ENCODE measurements around the gene KRTAP13-2. TPM values are rescaled to one million over a fixed set of nuclear protein-coding genes. Genes with fewer than 3 reads are reported as not detected.

KRTAP13-2 gene
- total RNA-seq, 1 experiment from 2014 or later = not detected

DNA sequence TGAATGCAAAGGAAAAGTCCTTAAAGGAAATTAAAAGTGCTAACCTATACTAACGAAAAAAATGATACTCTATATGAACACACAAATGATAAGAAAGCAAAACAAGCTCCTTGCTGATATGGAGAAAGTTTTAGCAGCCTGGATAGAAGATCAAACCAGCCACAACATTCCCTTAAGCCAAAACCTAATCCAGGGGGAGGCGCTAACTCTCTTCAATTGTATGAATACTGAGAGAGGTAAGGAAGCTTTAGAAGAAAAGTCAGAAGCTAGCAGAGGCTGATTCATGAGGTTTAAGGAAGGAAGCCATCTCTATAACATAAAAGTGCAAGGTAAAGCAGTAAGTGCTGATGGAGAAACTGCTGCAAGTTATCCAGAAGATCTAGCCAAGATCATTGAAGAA, 27.1 kb downstream of the KRTAP13-2 start:
- H3K27me3 Mint-ChIP-seq (ENCODE audit: low read depth) = no peaks in the 10 kb centered on the region
- peaks cover 14% of the 10 kb centered on the region for H3K4me1 Mint-ChIP-seq
- peaks cover 17% of the 10 kb centered on the region for H3K9me3 Mint-ChIP-seq
- H3K4me3 Mint-ChIP-seq = no peak overlapping the region
- no peaks in the 10 kb centered on the region for H3K36me3 Mint-ChIP-seq
- H3K27ac Mint-ChIP-seq = no peak overlapping the region
- no peak for TF ChIP-seq NR2C2 (CRISPR knock-in tag; IDR thresholded peaks at IDR 0.05)
- TF ChIP-seq, protein P1, sequence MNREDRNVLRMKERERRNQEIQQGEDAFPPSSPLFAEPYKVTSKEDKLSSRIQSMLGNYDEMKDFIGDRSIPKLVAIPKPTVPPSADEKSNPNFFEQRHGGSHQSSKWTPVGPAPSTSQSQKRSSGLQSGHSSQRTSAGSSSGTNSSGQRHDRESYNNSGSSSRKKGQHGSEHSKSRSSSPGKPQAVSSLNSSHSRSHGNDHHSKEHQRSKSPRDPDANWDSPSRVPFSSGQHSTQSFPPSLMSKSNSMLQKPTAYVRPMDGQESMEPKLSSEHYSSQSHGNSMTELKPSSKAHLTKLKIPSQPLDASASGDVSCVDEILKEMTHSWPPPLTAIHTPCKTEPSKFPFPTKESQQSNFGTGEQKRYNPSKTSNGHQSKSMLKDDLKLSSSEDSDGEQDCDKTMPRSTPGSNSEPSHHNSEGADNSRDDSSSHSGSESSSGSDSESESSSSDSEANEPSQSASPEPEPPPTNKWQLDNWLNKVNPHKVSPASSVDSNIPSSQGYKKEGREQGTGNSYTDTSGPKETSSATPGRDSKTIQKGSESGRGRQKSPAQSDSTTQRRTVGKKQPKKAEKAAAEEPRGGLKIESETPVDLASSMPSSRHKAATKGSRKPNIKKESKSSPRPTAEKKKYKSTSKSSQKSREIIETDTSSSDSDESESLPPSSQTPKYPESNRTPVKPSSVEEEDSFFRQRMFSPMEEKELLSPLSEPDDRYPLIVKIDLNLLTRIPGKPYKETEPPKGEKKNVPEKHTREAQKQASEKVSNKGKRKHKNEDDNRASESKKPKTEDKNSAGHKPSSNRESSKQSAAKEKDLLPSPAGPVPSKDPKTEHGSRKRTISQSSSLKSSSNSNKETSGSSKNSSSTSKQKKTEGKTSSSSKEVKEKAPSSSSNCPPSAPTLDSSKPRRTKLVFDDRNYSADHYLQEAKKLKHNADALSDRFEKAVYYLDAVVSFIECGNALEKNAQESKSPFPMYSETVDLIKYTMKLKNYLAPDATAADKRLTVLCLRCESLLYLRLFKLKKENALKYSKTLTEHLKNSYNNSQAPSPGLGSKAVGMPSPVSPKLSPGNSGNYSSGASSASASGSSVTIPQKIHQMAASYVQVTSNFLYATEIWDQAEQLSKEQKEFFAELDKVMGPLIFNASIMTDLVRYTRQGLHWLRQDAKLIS (CRISPR knock-in tag; IDR thresholded peaks at IDR 0.05; ENCODE audit: borderline replicate concordance) = no peak
- no peak for TF ChIP-seq CREM (CRISPR knock-in tag; IDR thresholded peaks at IDR 0.05)
- no peak for TF ChIP-seq NFYB (CRISPR knock-in tag; conservative IDR thresholded peaks at IDR 0.05; ENCODE audit: low read depth)
- TF ChIP-seq, protein P2, sequence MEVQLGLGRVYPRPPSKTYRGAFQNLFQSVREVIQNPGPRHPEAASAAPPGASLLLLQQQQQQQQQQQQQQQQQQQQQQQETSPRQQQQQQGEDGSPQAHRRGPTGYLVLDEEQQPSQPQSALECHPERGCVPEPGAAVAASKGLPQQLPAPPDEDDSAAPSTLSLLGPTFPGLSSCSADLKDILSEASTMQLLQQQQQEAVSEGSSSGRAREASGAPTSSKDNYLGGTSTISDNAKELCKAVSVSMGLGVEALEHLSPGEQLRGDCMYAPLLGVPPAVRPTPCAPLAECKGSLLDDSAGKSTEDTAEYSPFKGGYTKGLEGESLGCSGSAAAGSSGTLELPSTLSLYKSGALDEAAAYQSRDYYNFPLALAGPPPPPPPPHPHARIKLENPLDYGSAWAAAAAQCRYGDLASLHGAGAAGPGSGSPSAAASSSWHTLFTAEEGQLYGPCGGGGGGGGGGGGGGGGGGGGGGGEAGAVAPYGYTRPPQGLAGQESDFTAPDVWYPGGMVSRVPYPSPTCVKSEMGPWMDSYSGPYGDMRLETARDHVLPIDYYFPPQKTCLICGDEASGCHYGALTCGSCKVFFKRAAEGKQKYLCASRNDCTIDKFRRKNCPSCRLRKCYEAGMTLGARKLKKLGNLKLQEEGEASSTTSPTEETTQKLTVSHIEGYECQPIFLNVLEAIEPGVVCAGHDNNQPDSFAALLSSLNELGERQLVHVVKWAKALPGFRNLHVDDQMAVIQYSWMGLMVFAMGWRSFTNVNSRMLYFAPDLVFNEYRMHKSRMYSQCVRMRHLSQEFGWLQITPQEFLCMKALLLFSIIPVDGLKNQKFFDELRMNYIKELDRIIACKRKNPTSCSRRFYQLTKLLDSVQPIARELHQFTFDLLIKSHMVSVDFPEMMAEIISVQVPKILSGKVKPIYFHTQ (CRISPR knock-in tag; IDR thresholded peaks at IDR 0.05) = no peak
- no peak for TF ChIP-seq FOXJ3 (CRISPR knock-in tag; IDR thresholded peaks at IDR 0.05; ENCODE audit: borderline replicate concordance)
- no peak for TF ChIP-seq SMAD4 (CRISPR knock-in tag; IDR thresholded peaks at IDR 0.05)
- TF ChIP-seq ZNF219 (CRISPR knock-in tag; IDR thresholded peaks at IDR 0.05; ENCODE audit: borderline replicate concordance) = no peak
- TF ChIP-seq, protein P3, sequence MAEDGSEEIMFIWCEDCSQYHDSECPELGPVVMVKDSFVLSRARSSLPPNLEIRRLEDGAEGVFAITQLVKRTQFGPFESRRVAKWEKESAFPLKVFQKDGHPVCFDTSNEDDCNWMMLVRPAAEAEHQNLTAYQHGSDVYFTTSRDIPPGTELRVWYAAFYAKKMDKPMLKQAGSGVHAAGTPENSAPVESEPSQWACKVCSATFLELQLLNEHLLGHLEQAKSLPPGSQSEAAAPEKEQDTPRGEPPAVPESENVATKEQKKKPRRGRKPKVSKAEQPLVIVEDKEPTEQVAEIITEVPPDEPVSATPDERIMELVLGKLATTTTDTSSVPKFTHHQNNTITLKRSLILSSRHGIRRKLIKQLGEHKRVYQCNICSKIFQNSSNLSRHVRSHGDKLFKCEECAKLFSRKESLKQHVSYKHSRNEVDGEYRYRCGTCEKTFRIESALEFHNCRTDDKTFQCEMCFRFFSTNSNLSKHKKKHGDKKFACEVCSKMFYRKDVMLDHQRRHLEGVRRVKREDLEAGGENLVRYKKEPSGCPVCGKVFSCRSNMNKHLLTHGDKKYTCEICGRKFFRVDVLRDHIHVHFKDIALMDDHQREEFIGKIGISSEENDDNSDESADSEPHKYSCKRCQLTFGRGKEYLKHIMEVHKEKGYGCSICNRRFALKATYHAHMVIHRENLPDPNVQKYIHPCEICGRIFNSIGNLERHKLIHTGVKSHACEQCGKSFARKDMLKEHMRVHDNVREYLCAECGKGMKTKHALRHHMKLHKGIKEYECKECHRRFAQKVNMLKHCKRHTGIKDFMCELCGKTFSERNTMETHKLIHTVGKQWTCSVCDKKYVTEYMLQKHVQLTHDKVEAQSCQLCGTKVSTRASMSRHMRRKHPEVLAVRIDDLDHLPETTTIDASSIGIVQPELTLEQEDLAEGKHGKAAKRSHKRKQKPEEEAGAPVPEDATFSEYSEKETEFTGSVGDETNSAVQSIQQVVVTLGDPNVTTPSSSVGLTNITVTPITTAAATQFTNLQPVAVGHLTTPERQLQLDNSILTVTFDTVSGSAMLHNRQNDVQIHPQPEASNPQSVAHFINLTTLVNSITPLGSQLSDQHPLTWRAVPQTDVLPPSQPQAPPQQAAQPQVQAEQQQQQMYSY (CRISPR knock-in tag; IDR thresholded peaks at IDR 0.05) = no peak
- no peak for TF ChIP-seq ATF1 (CRISPR knock-in tag; IDR thresholded peaks at IDR 0.05)
- TF ChIP-seq GRHL2 (CRISPR knock-in tag; IDR thresholded peaks at IDR 0.05; ENCODE audit: insufficient replicate concordance, severe bottlenecking) = no peak
- no peak for TF ChIP-seq CBFB (CRISPR knock-in tag; IDR thresholded peaks at IDR 0.05; ENCODE audit: low read depth)
- TF ChIP-seq, protein P4, sequence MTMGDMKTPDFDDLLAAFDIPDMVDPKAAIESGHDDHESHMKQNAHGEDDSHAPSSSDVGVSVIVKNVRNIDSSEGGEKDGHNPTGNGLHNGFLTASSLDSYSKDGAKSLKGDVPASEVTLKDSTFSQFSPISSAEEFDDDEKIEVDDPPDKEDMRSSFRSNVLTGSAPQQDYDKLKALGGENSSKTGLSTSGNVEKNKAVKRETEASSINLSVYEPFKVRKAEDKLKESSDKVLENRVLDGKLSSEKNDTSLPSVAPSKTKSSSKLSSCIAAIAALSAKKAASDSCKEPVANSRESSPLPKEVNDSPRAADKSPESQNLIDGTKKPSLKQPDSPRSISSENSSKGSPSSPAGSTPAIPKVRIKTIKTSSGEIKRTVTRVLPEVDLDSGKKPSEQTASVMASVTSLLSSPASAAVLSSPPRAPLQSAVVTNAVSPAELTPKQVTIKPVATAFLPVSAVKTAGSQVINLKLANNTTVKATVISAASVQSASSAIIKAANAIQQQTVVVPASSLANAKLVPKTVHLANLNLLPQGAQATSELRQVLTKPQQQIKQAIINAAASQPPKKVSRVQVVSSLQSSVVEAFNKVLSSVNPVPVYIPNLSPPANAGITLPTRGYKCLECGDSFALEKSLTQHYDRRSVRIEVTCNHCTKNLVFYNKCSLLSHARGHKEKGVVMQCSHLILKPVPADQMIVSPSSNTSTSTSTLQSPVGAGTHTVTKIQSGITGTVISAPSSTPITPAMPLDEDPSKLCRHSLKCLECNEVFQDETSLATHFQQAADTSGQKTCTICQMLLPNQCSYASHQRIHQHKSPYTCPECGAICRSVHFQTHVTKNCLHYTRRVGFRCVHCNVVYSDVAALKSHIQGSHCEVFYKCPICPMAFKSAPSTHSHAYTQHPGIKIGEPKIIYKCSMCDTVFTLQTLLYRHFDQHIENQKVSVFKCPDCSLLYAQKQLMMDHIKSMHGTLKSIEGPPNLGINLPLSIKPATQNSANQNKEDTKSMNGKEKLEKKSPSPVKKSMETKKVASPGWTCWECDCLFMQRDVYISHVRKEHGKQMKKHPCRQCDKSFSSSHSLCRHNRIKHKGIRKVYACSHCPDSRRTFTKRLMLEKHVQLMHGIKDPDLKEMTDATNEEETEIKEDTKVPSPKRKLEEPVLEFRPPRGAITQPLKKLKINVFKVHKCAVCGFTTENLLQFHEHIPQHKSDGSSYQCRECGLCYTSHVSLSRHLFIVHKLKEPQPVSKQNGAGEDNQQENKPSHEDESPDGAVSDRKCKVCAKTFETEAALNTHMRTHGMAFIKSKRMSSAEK (CRISPR knock-in tag; IDR thresholded peaks at IDR 0.05; ENCODE audit: borderline replicate concordance) = no peak
- DNase-seq (ENCODE audit: low spot score) (no peak), ATAC-seq (peak; percentile 48; the same call in 1 of the 2 replicates)
- POLR2A ChIA-PET = no interaction called here
- CTCF ChIA-PET = interaction anchor here (0.5 to 2.2 kb wide), 9 partner anchors 14 to 252 kb away, joined by 3 to 19 read pairs (median 4); partner anchors contain the start of gene KRTAP13-4

Measured in WTC11 (cell line).